ENCODE measurements around the gene RASSF6.
"Not testable (repeated sequence)": the region's sequence is repeated elsewhere in the genome, so short reads cannot be mapped to it uniquely, and the experiment has no call there.

The RASSF6 gene

DNA sequence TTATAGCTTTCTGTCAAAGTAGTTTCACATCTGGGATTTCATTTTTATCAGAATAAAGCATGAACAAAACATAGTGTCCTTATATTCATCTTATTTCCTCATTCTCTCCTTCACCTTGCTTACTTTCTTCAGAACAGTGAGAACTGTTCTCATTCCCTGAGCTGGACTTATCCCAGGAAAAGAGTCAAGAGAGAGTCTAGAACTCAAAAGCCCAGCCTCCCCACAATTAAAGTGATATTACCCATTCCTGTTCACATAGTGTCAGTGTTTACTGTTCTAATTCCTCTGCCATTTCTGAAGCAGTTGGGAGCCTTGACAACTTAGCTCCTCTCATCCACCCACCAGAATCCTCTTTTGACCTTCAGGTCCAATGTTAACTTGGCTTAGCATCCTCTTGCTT lies 42.9 kb downstream of the RASSF6 start:
- TF ChIP-seq, protein P1, sequence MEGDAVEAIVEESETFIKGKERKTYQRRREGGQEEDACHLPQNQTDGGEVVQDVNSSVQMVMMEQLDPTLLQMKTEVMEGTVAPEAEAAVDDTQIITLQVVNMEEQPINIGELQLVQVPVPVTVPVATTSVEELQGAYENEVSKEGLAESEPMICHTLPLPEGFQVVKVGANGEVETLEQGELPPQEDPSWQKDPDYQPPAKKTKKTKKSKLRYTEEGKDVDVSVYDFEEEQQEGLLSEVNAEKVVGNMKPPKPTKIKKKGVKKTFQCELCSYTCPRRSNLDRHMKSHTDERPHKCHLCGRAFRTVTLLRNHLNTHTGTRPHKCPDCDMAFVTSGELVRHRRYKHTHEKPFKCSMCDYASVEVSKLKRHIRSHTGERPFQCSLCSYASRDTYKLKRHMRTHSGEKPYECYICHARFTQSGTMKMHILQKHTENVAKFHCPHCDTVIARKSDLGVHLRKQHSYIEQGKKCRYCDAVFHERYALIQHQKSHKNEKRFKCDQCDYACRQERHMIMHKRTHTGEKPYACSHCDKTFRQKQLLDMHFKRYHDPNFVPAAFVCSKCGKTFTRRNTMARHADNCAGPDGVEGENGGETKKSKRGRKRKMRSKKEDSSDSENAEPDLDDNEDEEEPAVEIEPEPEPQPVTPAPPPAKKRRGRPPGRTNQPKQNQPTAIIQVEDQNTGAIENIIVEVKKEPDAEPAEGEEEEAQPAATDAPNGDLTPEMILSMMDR (conservative IDR thresholded peaks at IDR 0.05), result no peak
- no peak for TF ChIP-seq ZFX (IDR thresholded peaks at IDR 0.05)
- H3K27ac ChIP-seq, result no peak overlapping the region

DNA sequence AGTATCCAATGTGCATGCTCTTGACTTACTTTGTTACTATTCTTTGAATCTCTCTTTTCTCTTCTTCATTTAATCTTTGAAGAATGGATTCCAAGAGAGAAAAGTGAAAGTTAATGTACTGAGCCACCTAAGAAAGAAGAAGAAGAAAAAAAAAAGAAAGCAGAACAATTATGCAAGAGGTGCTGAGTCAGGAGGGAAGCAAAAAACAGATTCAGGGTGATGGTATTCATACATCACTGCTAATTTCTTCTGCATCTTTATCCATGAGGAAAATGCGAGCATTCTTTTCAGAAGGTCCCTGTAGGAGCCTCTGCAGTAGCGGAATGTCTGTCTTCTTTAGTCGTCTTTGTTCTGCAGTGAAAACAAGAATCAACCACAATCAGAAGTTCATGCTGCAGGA lies 43.9 kb downstream of the RASSF6 start:
- no peak for TF ChIP-seq ZFX (IDR thresholded peaks at IDR 0.05)
- TF ChIP-seq, protein P1 (conservative IDR thresholded peaks at IDR 0.05), result no peak
- no peak overlapping the region for H3K27ac ChIP-seq

DNA sequence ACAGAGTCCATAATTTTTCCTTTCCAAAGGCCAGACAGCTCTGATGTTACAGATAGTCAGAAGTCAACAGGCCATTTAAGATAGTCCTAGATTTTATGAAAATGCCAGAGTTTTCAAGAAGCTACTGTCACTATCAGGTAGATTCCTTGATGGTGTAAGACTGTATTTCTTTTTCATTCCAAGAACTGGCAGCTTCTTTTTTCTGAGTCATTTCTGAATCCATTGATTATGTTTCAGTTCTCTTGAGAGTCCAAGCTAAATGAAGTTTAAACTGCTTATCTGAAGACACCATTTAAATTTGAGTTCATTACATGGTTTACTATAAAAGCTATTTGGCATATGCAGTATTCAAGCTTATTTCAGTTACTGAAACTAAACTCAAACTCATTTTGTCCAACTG lies 44.6 kb downstream of the RASSF6 start:
- TF ChIP-seq, protein P1 (conservative IDR thresholded peaks at IDR 0.05), result no peak
- no peak for TF ChIP-seq ZFX (IDR thresholded peaks at IDR 0.05)
- no peak overlapping the region for H3K27ac ChIP-seq

DNA sequence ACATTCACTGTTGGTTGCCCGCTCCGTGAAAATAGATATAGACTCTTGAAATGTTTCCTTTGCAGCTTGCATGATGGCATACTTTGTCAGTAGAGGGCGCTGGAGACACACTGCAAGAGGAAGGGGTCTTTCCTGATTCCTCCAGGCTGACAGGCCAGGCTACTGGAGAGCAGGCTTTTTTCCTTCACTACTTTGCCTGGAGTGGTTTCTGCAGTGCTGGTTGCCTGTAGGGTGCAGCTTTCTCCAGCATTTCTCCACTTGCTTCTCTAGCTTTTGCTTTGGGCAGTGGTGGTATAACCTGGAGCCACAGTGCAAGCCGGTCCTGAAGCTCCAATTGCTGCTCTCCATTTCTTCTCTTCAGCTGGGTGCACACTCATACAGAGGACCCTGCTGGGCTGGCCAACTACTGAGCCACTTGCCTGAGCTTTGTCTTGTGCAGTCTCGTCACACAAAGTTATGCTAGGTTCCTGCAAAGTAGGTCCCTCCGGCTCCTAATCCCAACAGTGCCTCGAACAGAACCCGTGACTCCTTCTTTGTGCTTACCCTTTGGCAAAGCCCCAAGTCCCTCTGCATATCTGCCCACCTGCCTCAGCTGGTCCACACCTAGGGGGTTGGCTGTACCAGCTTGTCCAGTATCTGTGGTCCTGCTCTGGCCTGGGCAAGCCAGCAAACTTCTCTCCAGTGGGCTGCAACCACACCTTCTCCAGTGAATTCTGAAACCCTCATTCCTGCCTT lies 46.3 kb downstream of the RASSF6 start:
- no peak overlapping the region for H3K27ac ChIP-seq
- TF ChIP-seq, protein P1 (conservative IDR thresholded peaks at IDR 0.05), result peak; percentile 85
- TF ChIP-seq ZFX (IDR thresholded peaks at IDR 0.05), result no peak

DNA sequence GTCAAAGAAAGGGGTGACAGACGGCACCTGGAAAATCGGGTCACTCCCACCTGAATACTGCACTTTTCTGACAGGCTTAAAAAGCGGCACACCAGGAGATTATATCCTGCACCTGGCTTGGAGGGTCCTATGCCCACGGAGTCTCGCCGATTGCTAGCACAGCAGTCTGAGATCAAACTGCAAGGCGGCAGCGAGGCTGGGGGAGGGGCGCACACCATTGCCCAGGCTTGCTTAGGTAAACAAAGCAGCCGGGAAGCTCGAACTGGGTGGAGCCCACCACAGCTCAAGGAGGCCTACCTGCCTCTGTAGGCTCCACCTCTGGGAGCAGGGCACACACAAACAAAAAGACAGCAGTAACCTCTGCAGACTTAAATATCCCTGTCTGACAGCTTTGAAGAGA lies 69.4 kb downstream of the RASSF6 start:
- not testable (repeated sequence) for H3K27ac ChIP-seq

DNA sequence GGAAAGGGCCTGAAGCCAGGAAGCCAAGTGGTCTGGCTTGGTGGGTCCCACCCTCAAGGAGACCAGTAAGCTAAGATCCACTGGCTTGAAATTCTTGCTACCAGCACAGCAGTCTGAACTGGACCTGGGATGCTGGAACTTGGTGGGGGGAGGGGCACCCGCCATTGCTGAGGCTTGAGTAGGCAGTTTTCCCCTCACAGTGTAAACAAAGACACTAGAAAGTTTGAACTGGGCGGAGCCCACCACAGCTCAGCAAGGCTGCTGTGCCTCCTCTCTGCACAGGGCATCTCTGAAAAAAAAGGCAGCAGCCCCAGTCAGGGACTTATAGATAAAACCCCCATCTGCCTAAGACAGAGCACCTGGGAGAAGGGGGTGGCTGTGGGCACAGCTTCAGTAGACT lies 75.6 kb downstream of the RASSF6 start:
- H3K27ac ChIP-seq, result no peak overlapping the region
- TF ChIP-seq, protein P1 (conservative IDR thresholded peaks at IDR 0.05), result no peak
- TF ChIP-seq ZFX (IDR thresholded peaks at IDR 0.05), result no peak

DNA sequence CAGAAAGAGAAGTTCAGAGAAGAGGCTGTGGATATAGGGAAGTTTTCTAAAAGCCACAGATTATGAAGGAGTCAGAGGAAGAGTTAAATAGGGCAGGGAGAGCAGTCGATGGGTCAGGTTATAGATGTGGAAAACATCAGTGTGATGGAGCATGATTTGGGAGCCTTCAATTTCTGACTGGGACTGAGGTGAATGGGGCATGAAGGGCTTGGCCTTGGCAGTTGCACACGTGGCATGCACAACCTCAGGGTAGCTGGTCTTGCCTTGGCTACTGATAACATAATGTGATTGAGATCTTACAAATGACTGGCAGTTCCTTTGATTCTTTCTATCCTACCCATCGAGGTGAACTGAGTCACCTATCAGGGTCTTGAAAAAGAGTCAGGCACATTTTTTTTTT lies 79.0 kb downstream of the RASSF6 start:
- TF ChIP-seq, protein P1 (conservative IDR thresholded peaks at IDR 0.05), result no peak
- no peak for TF ChIP-seq ZFX (IDR thresholded peaks at IDR 0.05)
- no peak overlapping the region for H3K27ac ChIP-seq

DNA sequence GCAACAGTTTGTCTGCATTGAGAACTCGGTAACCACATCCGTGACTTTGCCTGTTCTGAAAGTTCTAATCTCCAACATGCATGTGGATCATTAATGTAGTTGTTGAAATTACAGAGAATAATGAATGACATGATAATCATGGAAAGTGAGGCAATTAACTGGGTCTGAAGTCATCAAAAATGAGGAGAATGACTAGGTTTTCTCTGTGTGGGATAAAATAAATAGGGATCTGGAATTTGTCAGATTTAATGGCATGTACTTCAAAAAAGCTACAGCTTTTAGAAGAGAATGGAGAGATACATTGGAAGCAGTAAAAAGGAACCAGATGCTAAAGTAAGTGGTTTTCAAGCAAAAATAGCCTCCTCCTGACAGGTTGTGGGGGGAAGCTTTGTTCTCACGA lies 79.4 kb downstream of the RASSF6 start:
- no peak overlapping the region for H3K27ac ChIP-seq
- TF ChIP-seq ZFX (IDR thresholded peaks at IDR 0.05), result no peak
- TF ChIP-seq, protein P1 (conservative IDR thresholded peaks at IDR 0.05), result no peak
